SH-SY5Y (cell line): ENCODE data around the gene SEMA3F.

Experiments used
- GATA2 ChIP-seq: IDR thresholded peaks from 2 replicates; pipeline ENCODE4 v1.6.1; 2011; ENCODE audit warnings: mild to moderate bottlenecking, low read depth, low read length
- GATA3 ChIP-seq: IDR thresholded peaks from 2 replicates; pipeline ENCODE4 v1.6.1; 2011; ENCODE audit warnings: low read depth, mild to moderate bottlenecking, low read length, moderate library complexity

DNA sequence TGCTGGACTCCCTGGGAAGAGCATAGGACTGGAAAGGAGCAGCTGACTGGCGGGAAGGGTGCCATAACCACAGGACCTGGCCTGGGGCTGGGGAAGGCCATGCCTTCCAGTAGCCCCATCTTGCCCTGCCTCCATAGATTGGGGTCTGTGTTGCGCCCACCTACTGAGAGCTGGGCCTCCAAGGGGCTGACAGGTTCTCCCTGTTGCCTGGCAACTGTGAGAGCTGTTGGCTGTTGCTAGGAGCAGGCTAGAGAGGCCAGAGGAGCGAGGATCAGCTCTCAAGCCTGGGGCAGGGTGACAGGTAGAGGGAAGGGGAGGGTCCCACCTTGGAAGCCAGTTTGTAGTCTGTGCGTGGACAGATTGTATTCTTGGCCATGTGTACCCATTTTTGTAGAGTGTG lies 78.1 kb downstream of the SEMA3F start:
- TF ChIP-seq GATA2 (no peak), GATA3 (no peak)
